GM23338 (cell line): ENCODE data around the gene HGFAC.

ENCODE experiments used
- CREB1 ChIP-seq: fragments of 250-450 bp; sonication (Bioruptor Pico); IDR thresholded peaks from 2 replicates; pipeline ENCODE4 v1.5.0; 2020; ENCODE audit warnings: low read depth, mild to moderate bottlenecking, moderate library complexity
- CTCF ChIP-seq, 2 experiments: fragments of 200-600 bp in 1 of 2; sonication (generic) in 1 of 2; conservative IDR thresholded peaks; 2 replicates each; pipeline versions ENCODE4 v1.5.1 to v1.6.1; 2016 to 2017; ENCODE audit warnings: antibody characterized with exemption in 2 of 2, low read depth in 2 of 2, mild to moderate bottlenecking in 2 of 2, moderate library complexity in 1 of 2
- ETS1 ChIP-seq: IDR thresholded peaks from 2 replicates; pipeline ENCODE4 v1.6.1; 2016; ENCODE audit warnings: antibody characterized with exemption
- EZH2 ChIP-seq: fragments of 200-600 bp; sonication (generic); IDR thresholded peaks from one replicate; pipeline ENCODE4 v1.8.0; 2017; ENCODE audit warnings: antibody characterized with exemption, mild to moderate bottlenecking, low read depth; ENCODE audit not compliant: unreplicated experiment
- EZH2phosphoT487 ChIP-seq: fragments of 200-600 bp; sonication (generic); IDR thresholded peaks from one replicate; pipeline ENCODE4 v1.8.1; 2018; ENCODE audit warnings: antibody characterized with exemption; ENCODE audit not compliant: unreplicated experiment
- JUNB ChIP-seq: IDR thresholded peaks from one replicate; pipeline ENCODE4 v1.6.1; 2016; ENCODE audit warnings: antibody characterized with exemption; ENCODE audit not compliant: unreplicated experiment
- NANOG ChIP-seq: IDR thresholded peaks from 2 replicates; pipeline ENCODE4 v1.6.1; 2016; ENCODE audit warnings: antibody characterized with exemption, borderline replicate concordance
- POLR2AphosphoS5 ChIP-seq: IDR thresholded peaks from 2 replicates; pipeline ENCODE4 v1.6.1; 2016; ENCODE audit warnings: antibody characterized with exemption, low read depth
- REST ChIP-seq: IDR thresholded peaks from one replicate; pipeline ENCODE4 v1.6.1; 2018; ENCODE audit warnings: antibody characterized with exemption; ENCODE audit not compliant: unreplicated experiment
- STAT1 ChIP-seq: IDR thresholded peaks from one replicate; pipeline ENCODE4 v1.6.1; 2016; ENCODE audit warnings: antibody characterized with exemption; ENCODE audit not compliant: unreplicated experiment

DNA sequence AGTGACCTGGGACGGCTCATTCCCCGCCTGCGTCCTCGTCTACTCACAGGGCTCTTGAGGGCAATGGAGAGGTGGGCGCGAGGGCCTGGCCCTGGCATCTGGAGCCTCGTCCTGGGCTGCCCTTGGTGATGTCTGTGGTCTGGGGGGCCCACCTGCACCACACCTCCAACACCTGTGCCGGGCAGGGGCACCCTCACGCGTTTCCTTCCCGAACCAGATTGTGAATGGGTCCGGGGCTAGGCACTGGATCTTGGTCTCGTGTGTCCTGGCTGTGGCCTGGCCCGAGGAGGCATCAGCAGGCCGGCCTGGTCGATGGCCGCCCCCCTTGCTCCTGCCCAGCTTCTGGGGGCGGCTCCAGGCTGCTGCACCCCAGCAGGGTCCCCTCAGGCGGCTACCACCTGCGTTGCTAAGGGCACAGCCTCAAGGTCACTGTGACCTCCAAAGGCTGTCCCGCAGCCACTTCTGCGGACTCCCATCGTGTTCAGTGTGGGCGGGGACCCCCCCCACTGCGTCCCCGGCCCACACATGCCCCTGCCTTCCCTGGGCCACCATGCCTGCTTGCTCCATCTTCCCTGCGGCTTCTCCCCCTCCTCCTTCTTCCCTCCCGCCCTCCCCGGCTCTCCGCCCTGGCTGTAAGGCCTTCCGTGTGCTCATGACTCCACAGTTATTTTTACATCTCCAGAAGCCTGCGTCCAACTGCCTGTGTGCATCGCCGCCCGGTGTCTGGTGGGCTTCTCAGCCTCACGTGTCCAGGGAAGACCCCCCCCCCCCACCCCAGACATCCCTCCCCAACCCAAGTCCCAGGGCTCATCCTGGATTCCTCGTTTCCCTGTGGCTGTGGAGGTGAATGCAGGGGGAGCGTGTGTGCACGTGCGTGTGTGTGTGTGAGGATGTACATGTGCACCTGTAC lies 25.2 kb downstream of the HGFAC start:
- TF ChIP-seq CTCF (conservative IDR thresholded peaks at IDR 0.05; ENCODE audit: low read depth in 2 of 2) (no peak), EZH2 (no peak), CREB1 (CRISPR knock-in tag) (no peak), STAT1 (no peak), POLR2AphosphoS5 (no peak), ETS1 (no peak), EZH2phosphoT487 (no peak), JUNB (no peak), REST (no peak), NANOG (no peak)
